Measurements from ENCODE around the gene DNAH9.
A peak's percentile ranks its signal among the peaks of the same experiment; 100 is the strongest.

Gene DNAH9

GRCh38 chr17:11612956-11613355 is 14.7 kb downstream of the DNAH9 start:
- DNase-seq: no peak

DNA sequence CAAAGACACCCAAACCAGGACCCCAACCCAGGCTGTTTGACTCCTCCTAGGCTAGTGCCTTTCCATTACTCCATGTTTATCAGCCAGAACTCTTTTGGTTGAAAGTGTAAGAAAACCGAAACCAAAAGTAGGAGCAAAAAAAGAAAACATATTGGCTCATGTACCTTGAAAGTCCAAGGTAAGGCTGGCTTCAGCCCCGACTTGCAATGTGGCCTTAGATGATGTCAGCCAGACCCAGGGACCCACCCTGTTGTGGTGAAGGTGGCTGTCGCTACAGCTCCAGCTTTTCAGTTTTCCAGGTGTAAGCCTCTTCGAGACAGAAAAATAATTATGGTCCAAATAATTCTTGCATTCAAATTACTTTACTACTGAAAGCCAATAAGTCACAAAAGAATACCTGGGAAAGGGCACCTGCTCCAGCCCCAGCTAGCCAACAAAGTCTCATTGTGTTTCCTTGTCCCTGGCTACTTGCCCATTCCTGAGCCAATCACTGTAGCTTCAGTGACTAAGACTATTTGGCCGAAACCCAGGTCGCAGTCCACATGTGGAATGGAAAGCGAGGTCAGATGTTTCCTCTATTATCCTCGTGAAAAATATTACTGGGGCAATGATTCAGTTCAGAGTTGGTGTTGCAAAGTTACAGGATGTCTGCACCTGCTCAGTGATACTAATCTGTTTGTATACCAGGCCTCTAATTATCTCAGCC is 20.7 kb downstream of the DNAH9 start:
- no peak for DNase-seq

- no peak for DNase-seq
Observed at GRCh38 chr17:11622492-11622891, 24.2 kb downstream of the DNAH9 start.

GRCh38 chr17:11624976-11625375 is 26.7 kb downstream of the DNAH9 start:
- DNase-seq: no peak

DNA sequence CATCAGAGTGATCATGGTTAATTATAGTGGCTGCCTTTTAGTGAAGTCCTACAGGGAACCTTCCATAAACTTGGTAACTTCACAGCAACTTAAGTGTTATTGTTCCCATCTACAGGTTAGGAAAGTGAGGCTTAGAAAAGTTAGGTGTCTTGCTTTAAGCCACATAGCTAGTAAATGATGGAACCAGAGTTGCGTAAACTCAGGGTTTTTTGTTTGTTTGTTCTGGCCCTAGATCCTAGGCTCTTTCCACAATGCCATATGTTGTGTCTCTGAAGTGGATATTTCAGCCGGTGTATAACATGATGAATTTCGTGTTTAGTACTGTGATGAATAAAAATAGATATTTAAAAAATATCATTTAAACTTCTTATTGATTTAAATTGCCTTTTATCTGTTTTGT is 27.6 kb downstream of the DNAH9 start:
- no peak for DNase-seq

GRCh38 chr17:11627301-11627940 is 29.2 kb downstream of the DNAH9 start:
- DNase-seq: no peak

DNA sequence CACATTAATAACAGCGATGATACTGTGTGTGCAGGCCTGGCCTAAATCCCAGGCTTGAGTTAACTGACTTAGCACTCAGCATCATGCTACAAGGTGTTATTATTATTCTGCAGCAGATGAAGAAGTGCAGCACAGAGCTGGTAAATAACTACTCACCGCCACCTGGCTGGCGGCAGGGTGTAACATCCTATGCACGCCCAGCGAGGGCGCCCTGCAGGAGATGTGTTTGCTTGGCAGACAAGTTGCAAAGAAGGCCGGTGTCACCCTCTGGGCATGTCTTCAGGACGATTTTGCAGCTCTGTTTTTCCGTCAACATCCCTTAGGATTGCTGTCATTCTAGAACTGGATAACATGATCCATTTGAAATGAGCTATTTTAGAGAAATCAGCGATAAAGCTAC is 30.1 kb downstream of the DNAH9 start:
- no peak for DNase-seq

DNA sequence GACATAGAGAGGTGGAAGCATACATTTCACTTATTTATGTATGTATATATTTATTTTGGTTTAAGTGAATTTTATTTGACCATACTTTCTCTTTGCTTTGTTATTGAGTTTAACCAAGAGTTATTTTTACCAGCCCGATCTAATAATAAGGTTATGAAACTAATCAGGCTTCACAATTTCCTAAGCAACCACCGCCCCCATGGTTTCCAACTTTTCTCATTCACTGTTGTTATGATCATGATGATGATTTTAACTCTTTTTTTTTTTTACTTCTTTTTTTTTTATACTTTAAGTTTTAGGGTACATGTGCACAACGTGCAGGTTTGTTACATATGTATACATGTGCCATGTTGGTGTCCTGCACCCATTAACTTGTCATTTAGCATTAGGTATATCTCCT is 30.6 kb downstream of the DNAH9 start:
- DNase-seq: no peak

DNA sequence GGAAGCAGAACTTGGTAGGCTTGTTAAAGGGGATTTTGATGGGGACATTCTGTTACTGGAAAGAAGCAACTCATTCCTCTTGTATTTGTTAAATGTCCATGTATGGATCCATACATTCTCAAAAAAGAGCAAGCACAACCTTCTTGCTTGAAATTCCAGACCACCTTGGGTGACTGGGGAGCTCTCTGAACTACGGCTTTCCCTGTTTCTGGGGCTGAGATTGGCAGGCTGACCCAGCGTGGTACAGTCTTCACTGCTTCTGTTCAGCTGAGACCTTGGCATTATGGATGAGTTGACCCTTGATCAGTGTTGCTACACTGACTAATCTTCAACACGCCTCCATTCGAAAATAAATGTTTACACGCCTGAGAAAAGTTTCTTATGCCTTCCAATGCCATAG is 38.5 kb downstream of the DNAH9 start:
- DNase-seq: no peak

GRCh38 chr17:11637796-11638195 is 39.5 kb downstream of the DNAH9 start:
- DNase-seq: no peak

DNA sequence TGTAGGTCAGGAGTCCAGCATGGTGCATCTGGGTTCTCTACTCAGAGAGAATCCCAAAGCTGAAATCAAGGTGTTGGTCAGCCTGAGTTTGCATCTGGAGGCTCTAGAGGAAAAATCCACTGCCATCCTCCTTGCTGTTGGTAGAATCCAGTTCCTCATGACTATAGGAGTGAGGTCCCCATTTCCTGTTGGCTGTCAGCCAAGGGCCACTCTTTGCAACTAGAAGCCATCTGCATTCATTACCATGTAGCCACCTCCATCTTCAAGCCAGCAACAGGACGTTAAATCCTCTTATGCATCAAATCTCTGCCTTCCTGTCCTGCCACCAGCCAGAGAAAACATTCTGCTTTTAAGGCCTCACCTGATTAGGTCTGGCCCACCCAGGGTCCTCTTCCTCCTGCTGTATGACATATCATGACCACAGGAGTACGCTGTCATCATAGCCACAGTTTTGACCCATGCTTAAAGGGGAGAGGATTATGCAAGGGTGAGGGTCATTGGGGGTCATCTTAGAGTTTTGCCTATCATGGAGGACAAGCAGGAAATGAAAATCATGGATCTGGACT is 40.5 kb downstream of the DNAH9 start:
- DNase-seq: no peak

DNA sequence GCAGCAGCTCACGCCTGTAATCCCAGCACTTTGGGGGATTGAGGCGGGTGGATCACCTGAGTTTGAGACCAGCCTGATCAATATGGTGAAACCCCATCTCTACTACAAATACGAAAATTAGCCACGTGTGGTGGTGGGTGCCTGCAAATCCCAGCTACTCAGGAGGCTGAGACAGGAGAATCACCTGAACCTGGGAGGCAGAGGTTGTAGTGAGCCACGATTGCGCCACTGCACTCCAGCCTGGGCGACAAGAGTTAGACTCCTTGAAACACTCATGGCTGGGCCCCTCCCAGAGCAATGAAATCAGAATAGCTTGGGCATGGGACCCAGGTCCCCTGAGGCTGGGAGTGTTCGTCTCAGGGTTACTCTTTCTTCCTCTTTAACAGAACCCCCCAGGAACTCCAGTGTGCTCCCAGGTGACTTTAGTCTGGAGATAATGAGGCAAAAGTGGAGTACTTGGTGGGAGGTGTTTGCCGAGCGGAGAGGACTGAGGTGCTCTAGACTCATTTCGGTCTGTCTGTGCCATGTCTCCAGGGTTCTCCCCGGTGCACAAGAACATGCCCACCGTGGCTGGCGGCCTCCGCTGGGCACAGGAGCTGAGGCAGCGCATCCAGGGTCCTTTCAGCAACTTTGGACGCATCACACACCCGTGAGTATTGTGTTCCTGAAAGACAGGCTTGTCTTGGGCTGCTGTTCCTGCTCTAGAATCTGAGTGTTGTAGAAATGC is 41.6 kb downstream of the DNAH9 start:
- DNase-seq: no peak

GRCh38 chr17:11640463-11640814 is 42.2 kb downstream of the DNAH9 start:
- no peak for DNase-seq

DNA sequence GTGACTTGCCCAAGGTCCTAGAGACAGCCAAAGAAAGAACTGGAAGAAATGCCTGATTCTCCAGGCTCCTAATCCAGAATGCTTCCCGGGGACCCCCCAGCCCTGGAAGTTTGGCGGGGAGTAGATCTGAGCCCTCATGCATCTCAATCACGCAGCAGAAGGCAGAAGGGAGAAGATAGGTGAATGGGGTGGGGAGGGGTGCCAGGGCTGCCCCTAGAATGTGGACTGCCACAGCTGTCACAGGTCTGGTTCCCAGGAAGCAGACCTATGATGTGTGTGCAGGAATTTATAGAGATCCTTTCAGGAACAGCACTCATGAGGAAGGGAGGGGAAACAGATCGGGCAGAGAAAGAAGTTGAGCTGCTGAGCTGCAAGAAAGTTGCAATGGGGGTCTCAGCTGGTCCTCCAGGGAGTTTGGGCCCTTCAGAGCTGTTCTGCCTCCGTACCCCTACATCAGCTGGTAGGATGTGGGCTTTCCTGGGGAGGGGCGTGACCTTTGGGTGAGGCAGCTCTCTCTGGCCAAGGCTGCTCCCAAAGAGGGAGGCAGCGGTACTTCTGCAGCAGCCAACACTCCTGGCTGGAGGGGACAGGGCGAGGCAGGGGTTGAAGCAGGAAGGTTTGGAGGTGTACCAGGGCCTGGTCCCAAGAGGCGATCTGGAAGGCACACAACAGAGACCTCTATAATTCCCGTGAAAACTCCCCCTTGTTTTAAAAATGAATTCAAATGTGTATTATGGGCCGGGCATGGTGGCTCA is 43.4 kb downstream of the DNAH9 start:
- DNase-seq: no peak

DNA sequence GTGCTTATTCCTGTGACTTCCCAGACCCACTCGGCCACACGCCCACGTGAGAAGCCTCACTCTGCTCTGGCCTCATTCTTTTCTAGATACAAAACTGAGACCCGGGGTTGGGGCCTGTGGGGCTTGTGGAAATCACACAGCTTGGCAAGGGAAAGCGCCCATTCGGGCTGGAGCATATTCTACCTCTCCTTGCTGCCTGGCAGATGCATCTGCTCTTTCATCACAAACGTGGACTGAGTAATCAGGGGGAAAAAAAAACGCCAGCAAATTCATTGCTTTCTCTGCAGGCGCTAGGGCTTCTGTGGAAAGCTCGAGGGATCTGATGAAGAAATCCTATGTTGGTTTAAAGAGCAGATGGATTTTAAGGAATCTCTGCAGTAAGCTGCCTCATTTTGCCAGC is 44.4 kb downstream of the DNAH9 start:
- DNase-seq: no peak

- no peak for DNase-seq
Observed at GRCh38 chr17:11643851-11644250, 45.6 kb downstream of the DNAH9 start.

GRCh38 chr17:11644265-11645212 is 46.3 kb downstream of the DNAH9 start:
- DNase-seq: peak; percentile 65

- DNase-seq: no peak
Observed at GRCh38 chr17:11645426-11645825, 47.2 kb downstream of the DNAH9 start.

GRCh38 chr17:11651089-11651488 is 52.8 kb downstream of the DNAH9 start:
- no peak for DNase-seq

DNA sequence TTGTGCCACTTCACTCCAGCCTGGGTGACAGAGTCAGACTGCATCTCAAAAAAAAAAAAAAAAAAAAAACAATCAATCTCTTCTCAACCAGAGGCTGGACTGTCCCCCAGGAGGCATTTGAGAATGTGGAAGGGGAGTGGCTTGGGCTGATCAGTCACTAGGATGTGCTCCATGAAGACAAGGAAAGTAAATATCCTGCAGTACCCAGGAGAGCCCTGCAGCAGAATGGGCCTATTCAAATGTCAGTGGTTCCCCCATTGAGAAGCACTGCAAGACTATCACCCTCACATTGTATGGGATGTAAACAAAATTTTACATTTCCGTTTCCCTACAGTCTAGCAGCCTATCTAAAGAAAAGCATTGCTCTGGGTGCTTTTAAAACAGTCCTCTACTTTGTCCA is 70.3 kb downstream of the DNAH9 start:
- DNase-seq: no peak

GRCh38 chr17:11671126-11671525 is 72.9 kb downstream of the DNAH9 start:
- DNase-seq: no peak

DNA sequence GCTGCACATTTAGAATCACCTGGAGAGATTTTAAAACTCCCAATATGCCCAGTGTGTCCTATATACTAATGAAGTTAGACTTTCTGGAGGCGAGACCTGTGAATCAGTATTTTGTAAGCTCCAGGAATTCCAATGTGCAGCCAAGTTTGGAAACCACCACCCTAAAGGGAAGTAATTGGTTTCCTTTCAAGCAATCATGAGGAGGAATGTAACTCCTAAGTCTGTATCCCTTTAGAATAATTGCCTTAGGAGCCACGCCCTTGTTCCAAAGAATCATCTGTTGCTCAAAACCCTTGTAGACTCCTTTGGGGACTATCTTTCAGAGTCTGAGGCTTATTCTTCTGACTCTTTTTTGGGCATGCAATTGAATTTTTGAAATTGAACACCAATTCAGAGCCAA is 84.4 kb downstream of the DNAH9 start:
- no peak for DNase-seq

Data from activated CD4-positive, alpha-beta T cell treated with anti-CD3 and anti-CD28 coated beads, Interleukin-10, Interleukin-2, amounts not matched to agents 100 ng/mL and 50 ng/mL, durations not matched to agents 16 hours and 8 hours (primary cell).